SU-DHL-6 (cell line): Measurements from ENCODE around the gene RASGRP4.
A peak's percentile ranks its signal among the peaks of the same experiment; 100 is the strongest.

Experiments
- H2AFZ ChIP-seq: fragments of 200-600 bp; sonication (generic); 2 replicates; pipeline ENCODE4 v1.6.1; 2014; ENCODE audit warnings: low read depth, mild to moderate bottlenecking, moderate library complexity, mixed read lengths, antibody characterized with exemption, low read length; ENCODE audit not compliant: severe bottlenecking
- H3F3A ChIP-seq: fragments of 200-600 bp; shearing (Covaris generic); 2 replicates; pipeline ENCODE4 v1.6.0; 2016; ENCODE audit warnings: antibody characterized with exemption, mild to moderate bottlenecking; ENCODE audit not compliant: insufficient read depth
- H3K27ac ChIP-seq: fragments of 200-600 bp; sonication (generic); 2 replicates; pipeline ENCODE4 v1.5.1; 2016; ENCODE audit warnings: low read depth, mild to moderate bottlenecking, low read length, moderate library complexity, mixed read lengths
- H3K27me3 ChIP-seq: fragments of 200-600 bp; sonication (generic), shearing (Covaris generic); 2 replicates; pipeline ENCODE4 v1.6.0; 2014; ENCODE audit warnings: mild to moderate bottlenecking, low read length
- H3K36me3 ChIP-seq: fragments of 200-600 bp; sonication (generic); 2 replicates; pipeline ENCODE4 v1.6.1; 2014; ENCODE audit warnings: mild to moderate bottlenecking, low read length, mixed read lengths
- H3K4me2 ChIP-seq: fragments of 300-600, 200-600 bp; shearing (Covaris generic), sonication (generic); 2 replicates; pipeline ENCODE4 v1.6.0; 2014; ENCODE audit warnings: low read length, low read depth, mild to moderate bottlenecking; ENCODE audit not compliant: poor library complexity, severe bottlenecking
- H3K4me3 ChIP-seq: fragments of 200-600 bp; sonication (generic); 2 replicates; pipeline ENCODE4 v1.5.1; 2014; ENCODE audit warnings: antibody characterized with exemption, low read length, mild to moderate bottlenecking, mixed read lengths; ENCODE audit not compliant: insufficient read depth, poor library complexity, severe bottlenecking
- H3K79me2 ChIP-seq: fragments of 200-600 bp; sonication (generic); 2 replicates; pipeline ENCODE4 v1.6.1; 2014; ENCODE audit warnings: mild to moderate bottlenecking, low read length, moderate library complexity; ENCODE audit not compliant: insufficient read depth
- H3K9ac ChIP-seq: fragments of 200-600 bp; sonication (generic); 2 replicates; pipeline ENCODE4 v1.7.0; 2014; ENCODE audit warnings: mild to moderate bottlenecking, low read length
- H3K9me2 ChIP-seq: fragments of 200-600 bp; sonication (generic); replicated peaks from 2 replicates; pipeline ENCODE4 v1.6.1; 2014; ENCODE audit warnings: low read length; ENCODE audit not compliant: insufficient read depth
- H3K9me3 ChIP-seq: fragments of 200-600 bp; sonication (generic); 2 replicates; pipeline ENCODE4 v1.6.1; 2014; ENCODE audit warnings: low read length, mixed read lengths; ENCODE audit not compliant: insufficient read depth
- H4K20me1 ChIP-seq: fragments of 200-600 bp; sonication (generic); 2 replicates; pipeline ENCODE4 v1.6.1; 2014; ENCODE audit warnings: low read depth, mild to moderate bottlenecking, antibody characterized with exemption, low read length, moderate library complexity, mixed read lengths
- CTCF ChIP-seq: fragments of 200-600 bp; sonication (generic); IDR thresholded peaks from one replicate; pipeline ENCODE4 v1.5.1; 2017; ENCODE audit warnings: antibody characterized with exemption, mild to moderate bottlenecking, low read length, moderate library complexity; ENCODE audit not compliant: insufficient read depth, poor library complexity, severe bottlenecking
- EZH2phosphoT487 ChIP-seq: fragments of 200-600 bp; sonication (generic), shearing (Covaris generic); conservative IDR thresholded peaks from 2 replicates; pipeline ENCODE4 v1.6.1; 2018; ENCODE audit warnings: mild to moderate bottlenecking, antibody characterized with exemption, low read length, moderate library complexity, mixed read lengths

The RASGRP4 gene

GRCh38 chr19:38375748-38376147, 50.3 kb downstream of the RASGRP4 start:
- H3K4me3 ChIP-seq, result peak overlapping the region; percentile 93
- no peak overlapping the region for H2AFZ ChIP-seq

GRCh38 chr19:38375098-38375493, 50.9 kb downstream of the RASGRP4 start:
- Histone ChIP-seq H3K79me2 (peaks cover 26% of the 10 kb centered on the region), H3K27ac (peak overlapping the region; percentile 55)
- TF ChIP-seq EZH2phosphoT487 (no peak), CTCF (no peak)

More at GRCh38 chr19:38375748-38376147, 50.3 kb downstream of the RASGRP4 start:
- TF ChIP-seq CTCF (no peak), EZH2phosphoT487 (no peak)
- peak overlapping the region; percentile 93 for H3K4me2 ChIP-seq
- H3K27ac ChIP-seq, result no peak overlapping the region
- H3K9me2 ChIP-seq, result no peaks in the 10 kb centered on the region
- no peaks in the 10 kb centered on the region for H3K36me3 ChIP-seq
- H3F3A ChIP-seq, result no peaks in the 10 kb centered on the region; the same call in 1 of the 2 replicates
- no peaks in the 10 kb centered on the region; the same call in 1 of the 2 replicates for H4K20me1 ChIP-seq
- H3K79me2 ChIP-seq, result peaks cover 26% of the 10 kb centered on the region
- H3K27me3 ChIP-seq, result no peaks in the 10 kb centered on the region
- H3K9ac ChIP-seq, result peak overlapping the region; percentile 80
- no peaks in the 10 kb centered on the region for H3K9me3 ChIP-seq

GRCh38 chr19:38374332-38375097, 51.5 kb downstream of the RASGRP4 start, which contains the start of gene PSMD8:
PSMD8 (plus strand) TSS chr19:38374571; CDS start chr19:38374602, 31 bp downstream.
- H2AFZ ChIP-seq, result peak within 1 kb of the TSS; percentile 68
- H3K27me3 ChIP-seq, result no peaks in the 10 kb centered on the region
- no peaks in the 10 kb centered on the region for H3K36me3 ChIP-seq
- no peaks in the 10 kb centered on the region; the same call in 1 of the 2 replicates for H4K20me1 ChIP-seq
- peak within 1 kb of the TSS; percentile 55 for H3K27ac ChIP-seq
- peak within 1 kb of the TSS; percentile 80 for H3K9ac ChIP-seq
- no peaks in the 10 kb centered on the region for H3K9me2 ChIP-seq
- no peaks in the 10 kb centered on the region; the same call in 1 of the 2 replicates for H3F3A ChIP-seq
- TF ChIP-seq EZH2phosphoT487 (no peak), CTCF (no peak)
- H3K4me3 ChIP-seq, result peak within 1 kb of the TSS; percentile 93
- H3K4me2 ChIP-seq, result peak within 1 kb of the TSS; percentile 93
- peaks cover 26% of the 10 kb centered on the region for H3K79me2 ChIP-seq
- H3K9me3 ChIP-seq, result no peaks in the 10 kb centered on the region

More at GRCh38 chr19:38375098-38375493, 50.9 kb downstream of the RASGRP4 start:
- H3K36me3 ChIP-seq, result no peaks in the 10 kb centered on the region
- no peaks in the 10 kb centered on the region; the same call in 1 of the 2 replicates for H4K20me1 ChIP-seq
- peak overlapping the region; percentile 80 for H3K9ac ChIP-seq
- no peaks in the 10 kb centered on the region for H3K9me3 ChIP-seq
- H3K9me2 ChIP-seq, result no peaks in the 10 kb centered on the region
- H3K4me3 ChIP-seq, result peak overlapping the region; percentile 93
- peak overlapping the region; percentile 36 for H2AFZ ChIP-seq
- peak overlapping the region; percentile 93 for H3K4me2 ChIP-seq
- no peaks in the 10 kb centered on the region for H3K27me3 ChIP-seq
- no peaks in the 10 kb centered on the region; the same call in 1 of the 2 replicates for H3F3A ChIP-seq
